ENCODE results near the gene FGF16. TPM values are rescaled to one million over a fixed set of nuclear protein-coding genes. Genes with fewer than 3 reads are reported as not detected.
"Not testable (repeated sequence)": the region's sequence is repeated elsewhere in the genome, so short reads cannot be mapped to it uniquely, and the experiment has no call there.

The FGF16 gene
- total RNA-seq, 2 donors from 2014 or later = 0.38 to 0.88 TPM

- no peak for DNase-seq (ENCODE audit: low spot score)
- intact Hi-C loops (cut with DNase I) = no loop called here
Measured at GRCh38 chrX:77444075-77444474, 3.1 kb upstream of the FGF16 start.

GRCh38 chrX:77444545-77444944 lies 2.6 kb upstream of the FGF16 start:
- no peak for DNase-seq (ENCODE audit: low spot score)
- intact Hi-C loops (cut with DNase I) = no loop called here

GRCh38 chrX:77446029-77446585 lies 1.1 kb upstream of the FGF16 start:
- intact Hi-C loops (cut with DNase I) = no loop called here
- DNase-seq (ENCODE audit: low spot score) = peak; percentile 81

GRCh38 chrX:77447653-77448569 lies 722 bp downstream of the FGF16 start:
- intact Hi-C loops (cut with DNase I) = no loop called here

GRCh38 chrX:77450415-77450814 lies 3.2 kb downstream of the FGF16 start:
- intact Hi-C loops (cut with DNase I) = no loop called here
- DNase-seq (ENCODE audit: low spot score) = no peak

More at GRCh38 chrX:77447653-77448569, 722 bp downstream of the FGF16 start:
- DNase-seq (ENCODE audit: low spot score) = peak; percentile 83

GRCh38 chrX:77450996-77451395 lies 3.8 kb downstream of the FGF16 start:
- intact Hi-C loops (cut with DNase I) = no loop called here
- DNase-seq (ENCODE audit: low spot score) = no peak

GRCh38 chrX:77453190-77453589 lies 6.0 kb downstream of the FGF16 start:
- DNase-seq (ENCODE audit: low spot score) = no peak
- intact Hi-C loops (cut with DNase I) = no loop called here

GRCh38 chrX:77455437-77455836 lies 8.2 kb downstream of the FGF16 start:
- intact Hi-C loops (cut with DNase I) = no loop called here
- DNase-seq (ENCODE audit: low spot score) = no peak

GRCh38 chrX:77484045-77484444 lies 36.9 kb downstream of the FGF16 start:
- DNase-seq (ENCODE audit: low spot score) = no peak
- intact Hi-C loops (cut with DNase I) = no loop called here

GRCh38 chrX:77493677-77494553 lies 46.7 kb downstream of the FGF16 start:
- no peak for DNase-seq (ENCODE audit: low spot score)
- intact Hi-C loops (cut with DNase I) = no loop called here

GRCh38 chrX:77500164-77500563 lies 53.0 kb downstream of the FGF16 start:
- DNase-seq (ENCODE audit: low spot score); intact Hi-C loops (cut with DNase I): not testable (repeated sequence)

- intact Hi-C loops (cut with DNase I) = no loop called here
- DNase-seq (ENCODE audit: low spot score) = no peak
Measured at GRCh38 chrX:77502951-77503525, 55.8 kb downstream of the FGF16 start.

- intact Hi-C loops (cut with DNase I) = no loop called here
- DNase-seq (ENCODE audit: low spot score) = no peak
Measured at GRCh38 chrX:77505227-77505626, 58.0 kb downstream of the FGF16 start.

Data from posterior vena cava (tissue), 2 donors.